OCI-LY3 (cell line): ENCODE measurements around the gene LRP5.

Experiments
- H2AFZ ChIP-seq: fragments of 200-600, 300-600 bp; shearing (Covaris generic); 2 replicates; pipeline ENCODE4 v1.6.0; 2014; ENCODE audit warnings: antibody characterized with exemption, low read depth, low read length
- H3K27ac ChIP-seq: fragments of 200-600, 300-600 bp; sonication (generic); 2 replicates; pipeline ENCODE4 v1.5.1; 2014; ENCODE audit warnings: mild to moderate bottlenecking, low read length, moderate library complexity, mixed read lengths
- H3K27me3 ChIP-seq: fragments of 200-600, 300-600 bp; sonication (generic); 2 replicates; pipeline ENCODE4 v1.6.1; 2014; ENCODE audit warnings: low read depth, low read length, mixed read lengths
- H3K36me3 ChIP-seq: fragments of 200-600, 300-600 bp; sonication (generic); replicated peaks from 2 replicates; pipeline ENCODE3; 2014; ENCODE audit warnings: low read depth, low read length, mixed read lengths
- H3K4me1 ChIP-seq: fragments of 300-600, 200-600 bp; sonication (generic); 2 replicates; pipeline ENCODE4 v1.6.1; 2014; ENCODE audit warnings: low read length, mixed read lengths
- H3K4me2 ChIP-seq: fragments of 200-600, 300-600 bp; sonication (generic); 2 replicates; pipeline ENCODE4 v1.6.1; 2014; ENCODE audit warnings: low read length, mixed read lengths
- H3K4me3 ChIP-seq: fragments of 300-600, 200-600 bp; sonication (generic); 2 replicates; pipeline ENCODE4 v1.5.1; 2014; ENCODE audit warnings: antibody characterized with exemption, mild to moderate bottlenecking, low read length, moderate library complexity
- H3K79me2 ChIP-seq: fragments of 300-600, 200-600 bp; shearing (Covaris generic); 2 replicates; pipeline ENCODE4 v1.6.1; 2014; ENCODE audit warnings: mild to moderate bottlenecking, low read length, mixed read lengths
- H3K9ac ChIP-seq: fragments of 300-600, 200-600 bp; shearing (Covaris generic); 2 replicates; pipeline ENCODE4 v1.6.0; 2014; ENCODE audit warnings: mild to moderate bottlenecking, low read length, moderate library complexity
- H3K9me3 ChIP-seq: fragments of 200-600, 300-600 bp; shearing (Covaris generic); 2 replicates; pipeline ENCODE4 v1.6.1; 2014; ENCODE audit warnings: low read length, mixed read lengths; ENCODE audit not compliant: insufficient read depth
- H4K20me1 ChIP-seq: fragments of 200-600, 300-600 bp; sonication (generic); 2 replicates; pipeline ENCODE4 v1.6.1; 2016; ENCODE audit warnings: low read length, mixed read lengths; ENCODE audit not compliant: insufficient read depth
- CTCF ChIP-seq: fragments of 200-600, 300-600 bp; sonication (generic); IDR thresholded peaks from 2 replicates; pipeline ENCODE4 v1.5.1; 2014; ENCODE audit warnings: antibody characterized with exemption, low read length, low read depth
- EZH2phosphoT487 ChIP-seq: fragments of 200-600 bp; shearing (Covaris generic); IDR thresholded peaks from 2 replicates; pipeline ENCODE4 v1.6.1; 2018; ENCODE audit warnings: antibody characterized with exemption, mixed run types, low read depth

Gene LRP5

DNA sequence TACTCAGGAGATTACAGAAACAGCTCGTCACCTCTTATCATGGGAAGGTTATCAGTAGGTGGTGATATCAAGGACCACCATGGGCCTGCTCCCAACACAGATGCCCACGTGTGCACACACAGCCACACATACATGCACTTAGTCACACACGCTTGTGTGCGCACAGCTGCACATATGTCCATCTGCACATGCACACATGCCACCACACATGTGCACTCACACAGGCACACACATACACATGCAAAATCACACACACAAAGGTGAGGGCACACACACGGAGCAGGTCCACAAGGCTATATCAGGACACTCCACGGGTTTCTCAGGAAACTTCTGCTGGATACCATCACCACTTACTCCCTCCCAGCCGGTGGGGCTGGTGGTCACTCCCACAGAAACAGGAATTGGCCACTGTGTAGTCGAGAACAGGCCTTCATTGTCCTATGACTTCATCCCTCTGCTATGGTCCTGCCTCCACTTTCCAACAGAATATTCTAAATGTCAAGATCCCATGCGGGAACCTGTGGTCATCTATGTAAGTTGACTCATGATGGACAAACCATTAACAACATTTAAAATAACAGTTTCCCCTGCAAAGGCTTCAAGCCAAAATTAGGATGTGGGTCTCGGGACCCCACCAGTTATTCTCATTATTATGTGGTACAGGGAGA is 42.8 kb upstream of the LRP5 start:
- TF ChIP-seq CTCF (no peak), EZH2phosphoT487 (no peak)
- Histone ChIP-seq H3K4me2 (no peak overlapping the region), H3K27ac (no peak overlapping the region), H3K9ac (no peak overlapping the region), H3K27me3 (no peaks in the 10 kb centered on the region), H3K9me3 (peaks cover 11% of the 10 kb centered on the region), H3K79me2 (peaks cover 66% of the 10 kb centered on the region), H2AFZ (no peak overlapping the region), H3K4me3 (no peak overlapping the region), H3K36me3 (peaks cover 46% of the 10 kb centered on the region), H3K4me1 (peaks cover 51% of the 10 kb centered on the region), H4K20me1 (no peaks in the 10 kb centered on the region)

GRCh38 chr11:68270196-68271022 is 42.0 kb upstream of the LRP5 start:
- peak overlapping the region; percentile 93 for H3K9ac ChIP-seq
- H2AFZ ChIP-seq = no peak overlapping the region
- peaks cover 51% of the 10 kb centered on the region for H3K4me1 ChIP-seq
- H3K4me2 ChIP-seq = peak overlapping the region; percentile 70
- peaks cover 14% of the 10 kb centered on the region for H3K9me3 ChIP-seq
- peaks cover 40% of the 10 kb centered on the region for H3K36me3 ChIP-seq
- peak overlapping the region; percentile 66 for H3K27ac ChIP-seq
- H3K79me2 ChIP-seq = peaks cover 58% of the 10 kb centered on the region
- H4K20me1 ChIP-seq = no peaks in the 10 kb centered on the region
- TF ChIP-seq CTCF (no peak), EZH2phosphoT487 (no peak)
- no peaks in the 10 kb centered on the region for H3K27me3 ChIP-seq
- H3K4me3 ChIP-seq = peak overlapping the region; percentile 87

DNA sequence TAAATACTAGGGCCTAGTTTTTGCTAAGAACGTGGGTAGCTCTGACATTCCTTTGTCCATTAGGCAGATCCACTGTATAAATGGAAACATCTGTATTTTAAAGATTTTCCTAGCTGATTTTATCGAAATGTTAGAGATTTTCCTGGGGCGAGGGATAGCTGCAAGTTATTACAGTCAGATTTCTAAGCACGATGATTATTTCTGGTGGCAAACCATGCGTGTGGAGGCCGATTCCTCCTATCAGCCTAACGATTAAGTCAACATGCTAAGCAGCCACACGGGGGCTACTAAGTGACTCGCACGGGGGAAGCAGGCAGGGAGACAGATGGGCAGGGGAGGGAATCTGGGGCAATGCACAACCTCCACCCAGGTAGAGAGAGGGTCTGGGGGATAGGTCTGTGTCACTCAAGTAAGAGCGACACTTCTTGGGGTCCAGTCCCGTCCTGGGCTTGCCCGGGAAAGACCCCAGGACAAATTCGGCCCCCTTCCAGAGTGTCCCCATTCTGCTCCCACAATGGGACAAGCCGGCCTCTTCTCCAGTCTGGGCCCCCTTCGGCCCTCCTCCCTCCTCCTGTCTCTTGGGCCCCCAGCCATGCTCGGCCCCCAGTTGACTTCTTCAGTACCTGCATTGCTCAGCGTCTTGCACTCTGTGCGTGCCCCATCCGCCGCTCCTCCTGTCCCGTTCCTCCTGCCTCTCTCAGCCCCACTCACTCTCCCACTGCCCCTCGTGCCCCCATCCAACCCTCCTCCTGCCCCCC is 41.2 kb upstream of the LRP5 start:
- peaks cover 32% of the 10 kb centered on the region for H3K36me3 ChIP-seq
- H4K20me1 ChIP-seq = no peaks in the 10 kb centered on the region
- H3K9me3 ChIP-seq = peaks cover 14% of the 10 kb centered on the region
- peaks cover 51% of the 10 kb centered on the region for H3K79me2 ChIP-seq
- peak overlapping the region; percentile 70 for H3K4me2 ChIP-seq
- no peak overlapping the region for H2AFZ ChIP-seq
- TF ChIP-seq CTCF (peak; percentile 63), EZH2phosphoT487 (no peak)
- peak overlapping the region; percentile 87 for H3K4me3 ChIP-seq
- H3K27ac ChIP-seq = peak overlapping the region; percentile 66
- peak overlapping the region; percentile 93 for H3K9ac ChIP-seq
- peaks cover 43% of the 10 kb centered on the region for H3K4me1 ChIP-seq
- H3K27me3 ChIP-seq = no peaks in the 10 kb centered on the region
